IMR-90 (cell line): ENCODE data around the gene ADAM12. TPM values are rescaled to one million over a fixed set of nuclear protein-coding genes. Genes with fewer than 3 reads are reported as not detected.

ENCODE experiments used
- ATAC-seq: fragments of 200-7000 bp; cut with Tn5 transposase; 2 replicates; pipeline ENCODE4 v1.9.1; 2020; ENCODE audit warnings: low read depth, mild to moderate bottlenecking, moderate library complexity
- BruUV-seq: library from RNA; stranded (reverse); fragments of 400-500 nt; replicated peaks from 2 replicates; lab custom pipeline; 2021; lab: Mats Ljungman, UMichigan
- CTCF ChIA-PET: fragments of 300-600 bp; formaldehyde crosslinking; extraction: SDS; loops from one replicate; lab custom pipeline; 2021; ENCODE audit warnings: antibody characterized with exemption; lab: Yijun Ruan, JAX
- POLR2A ChIA-PET: fragments of 300-600 bp; sonication (Branson Sonifier 250); formaldehyde crosslinking; loops from one replicate; lab custom pipeline; 2022; ENCODE audit warnings: antibody characterized with exemption; ENCODE audit not compliant: unreplicated experiment; lab: Charles Lee
- DNase-seq: peaks from one replicate; pipeline ENCODE4 v3.0.0; 2013
- H2AFZ ChIP-seq: replicated peaks from 2 replicates; pipeline ENCODE3; 2013; ENCODE audit warnings: low read length, mild to moderate bottlenecking; ENCODE audit not compliant: poor library complexity
- H2AK5ac ChIP-seq: 2 replicates; pipeline ENCODE4 v1.6.1; 2013; ENCODE audit warnings: low read depth, low read length, inconsistent platforms
- H2AK9ac ChIP-seq: replicated peaks from 2 replicates; pipeline ENCODE3; 2013; ENCODE audit warnings: mild to moderate bottlenecking, low read depth, low read length, moderate library complexity; ENCODE audit not compliant: poor library complexity
- H2BK120ac ChIP-seq: 2 replicates; pipeline ENCODE4 v1.6.1; 2013; ENCODE audit warnings: low read depth, low read length, inconsistent platforms
- H2BK15ac ChIP-seq: 3 replicates; pipeline ENCODE4 v1.6.1; 2013; ENCODE audit warnings: low read depth, low read length, inconsistent platforms
- H2BK20ac ChIP-seq: 2 replicates; pipeline ENCODE4 v1.6.1; 2013; ENCODE audit warnings: low read depth, mild to moderate bottlenecking, inconsistent platforms, low read length, moderate library complexity
- H2BK5ac ChIP-seq: 2 replicates; pipeline ENCODE4 v1.6.1; 2013; ENCODE audit warnings: mild to moderate bottlenecking, low read depth, low read length, inconsistent platforms; ENCODE audit not compliant: poor library complexity, severe bottlenecking
- H3K14ac ChIP-seq: replicated peaks from 2 replicates; pipeline ENCODE4 v1.6.1; 2013; ENCODE audit warnings: low read depth, low read length, inconsistent platforms
- H3K18ac ChIP-seq: 2 replicates; pipeline ENCODE4 v1.6.1; 2013; ENCODE audit warnings: low read depth, low read length, control low read depth
- H3K23ac ChIP-seq: 2 replicates; pipeline ENCODE4 v1.6.1; 2013; ENCODE audit warnings: low read depth, low read length, inconsistent platforms
- H3K27ac ChIP-seq: 2 replicates; pipeline ENCODE4 v1.5.1; 2013; ENCODE audit warnings: mild to moderate bottlenecking, control low read depth, low read length; ENCODE audit not compliant: insufficient read depth
- H3K27me3 ChIP-seq: 2 replicates; pipeline ENCODE4 v1.6.1; 2013; ENCODE audit warnings: low read length; ENCODE audit not compliant: control insufficient read depth, insufficient read depth
- H3K36me3 ChIP-seq: 2 replicates; pipeline ENCODE4 v1.6.1; 2013; ENCODE audit warnings: low read length, mixed read lengths; ENCODE audit not compliant: control insufficient read depth, insufficient read depth
- H3K4ac ChIP-seq: 2 replicates; pipeline ENCODE4 v1.6.1; 2013; ENCODE audit warnings: low read depth, low read length, inconsistent platforms
- H3K4me1 ChIP-seq: 2 replicates; pipeline ENCODE4 v1.6.1; 2013; ENCODE audit warnings: low read length, mixed read lengths; ENCODE audit not compliant: control insufficient read depth, insufficient read depth
- H3K4me2 ChIP-seq: 2 replicates; pipeline ENCODE4 v1.6.1; 2013; ENCODE audit warnings: low read depth, mild to moderate bottlenecking, control low read depth, low read length, moderate library complexity
- H3K4me3 ChIP-seq: 2 replicates; pipeline ENCODE4 v1.5.1; 2013; ENCODE audit warnings: low read depth, mild to moderate bottlenecking, control low read depth, low read length, moderate library complexity; ENCODE audit not compliant: insufficient read depth
- H3K56ac ChIP-seq: 2 replicates; pipeline ENCODE4 v1.6.1; 2013; ENCODE audit warnings: low read length, inconsistent platforms; ENCODE audit not compliant: insufficient read depth; ENCODE audit errors: extremely low read depth
- H3K79me1 ChIP-seq, 2 experiments: 2 replicates each; pipeline ENCODE4 v1.6.1; 2013; ENCODE audit warnings: low read length in 2 of 2, inconsistent platforms in 1 of 2, low read depth in 1 of 2
- H3K9ac ChIP-seq: 2 replicates; pipeline ENCODE4 v1.6.1; 2013; ENCODE audit warnings: low read depth, low read length, control low read depth
- H3K9me1 ChIP-seq: 2 replicates; pipeline ENCODE4 v1.6.1; 2013; ENCODE audit warnings: low read length, inconsistent platforms; ENCODE audit not compliant: insufficient read depth
- H3K9me3 ChIP-seq: 2 replicates; pipeline ENCODE4 v1.6.1; 2013; ENCODE audit warnings: low read length; ENCODE audit not compliant: control insufficient read depth, insufficient read depth
- H4K20me1 ChIP-seq: 2 replicates; pipeline ENCODE4 v1.6.1; 2013; ENCODE audit warnings: low read length, inconsistent platforms; ENCODE audit not compliant: insufficient read depth
- H4K5ac ChIP-seq: 2 replicates; pipeline ENCODE4 v1.6.1; 2013; ENCODE audit warnings: mild to moderate bottlenecking, low read depth, low read length, control low read depth
- H4K8ac ChIP-seq, 2 experiments: 2 replicates each; pipeline ENCODE4 v1.6.1; 2013; ENCODE audit warnings: low read depth in 2 of 2, low read length in 2 of 2, control low read depth in 1 of 2, inconsistent platforms in 1 of 2
- H4K91ac ChIP-seq: 2 replicates; pipeline ENCODE4 v1.6.1; 2013; ENCODE audit warnings: low read depth, low read length, inconsistent platforms; ENCODE audit not compliant: insufficient read depth
- CEBPB ChIP-seq: IDR thresholded peaks from 2 replicates; pipeline ENCODE4 v1.6.1; 2012; ENCODE audit warnings: low read depth, low read length, improper control_type of control experiment
- MAFK ChIP-seq: IDR thresholded peaks from 2 replicates; pipeline ENCODE4 v1.6.1; 2012; ENCODE audit warnings: low read depth, low read length, improper control_type of control experiment
- MXI1 ChIP-seq: IDR thresholded peaks from 2 replicates; pipeline ENCODE4 v1.6.1; 2012; ENCODE audit warnings: low read depth, mild to moderate bottlenecking, low read length, moderate library complexity, borderline replicate concordance
- RAD21 ChIP-seq: IDR thresholded peaks from 2 replicates; pipeline ENCODE4 v1.6.1; 2012; ENCODE audit warnings: low read length, improper control_type of control experiment
- RCOR1 ChIP-seq: IDR thresholded peaks from 2 replicates; pipeline ENCODE4 v1.6.1; 2012; ENCODE audit warnings: mild to moderate bottlenecking, low read length, improper control_type of control experiment; ENCODE audit not compliant: insufficient replicate concordance
- WGBS, 2 experiments: methylation state at CpG; one replicate each; pipeline versions ENCODE4 v1.1.5 to v1.1.7; 2013; ENCODE audit warnings: missing lambda C conversion rate in 2 of 2; ENCODE audit not compliant: insufficient read length in 1 of 2; ENCODE audit errors: extremely low coverage in 2 of 2; 5-methylcytosine and 5-hydroxymethylcytosine counted together
- dilution Hi-C: fragments of 300-500 bp; cut with HindIII; formaldehyde crosslinking; loops from one replicate; pipeline ENCODE4 v1.14.3; 2018; ENCODE audit warnings: low sequenced_read_pairs; ENCODE audit not compliant: unreplicated experiment
- in situ Hi-C: fragments of 300-500 bp; cut with MboI; formaldehyde crosslinking; loops from 3 replicates; pipeline ENCODE4 v1.14.3; 2019; ENCODE audit warnings: low sequenced_read_pairs, inconsistent platforms, mixed read lengths
- intact Hi-C: fragments of 100-400 bp; cut with micrococcal nuclease; formaldehyde crosslinking; loops from 2 replicates; pipeline ENCODE4 v1.10.0; 2022
- polyA plus RNA-seq, 3 experiments: library from polyadenylated mRNA; depleted of rRNA; stranded (reverse); fragments of >200 nt; gene quantifications; 2 replicates each; pipeline ENCODE4 v1.2.3, GENCODE V29; 2012; ENCODE audit warnings: low replicate concordance in 1 of 3
- total RNA-seq: library from RNA; depleted of rRNA; stranded (reverse); fragments of >200 nt; gene quantifications from 2 replicates; pipeline ENCODE4 v1.2.3, GENCODE V29; 2012

Gene ADAM12
- total and polyA plus RNA-seq, 2 of the 4 experiments (the other 2 are of a cell fraction) = 9.6 to 10.2 TPM

DNA sequence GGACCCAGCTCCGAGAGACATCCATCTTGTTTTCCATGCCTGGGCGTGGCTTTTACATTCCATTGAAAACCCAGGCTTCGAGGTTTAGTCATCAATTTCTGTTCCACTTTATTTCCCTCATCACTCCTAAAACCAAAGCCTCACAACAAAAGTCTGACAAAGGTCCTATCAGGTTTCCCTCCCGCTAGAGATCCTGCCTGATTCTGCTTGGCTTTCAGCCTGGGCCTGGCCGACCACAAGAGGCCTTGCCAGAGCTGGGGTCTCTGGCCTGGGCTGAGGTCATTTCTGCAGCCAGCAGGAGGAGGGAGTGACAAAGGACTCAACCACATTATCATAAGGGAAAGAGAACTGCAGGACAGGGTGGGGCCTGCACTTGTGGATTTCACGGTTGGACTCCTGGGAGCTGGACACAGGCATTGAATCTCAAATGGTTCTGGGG is 324.9 kb downstream of the ADAM12 start:
- POLR2A ChIA-PET = no interaction called here
- Histone ChIP-seq H3K18ac (peak overlapping the region; percentile 43; the same call in 1 of the 2 replicates), H2BK20ac (peak overlapping the region; percentile 74), H4K5ac (peak overlapping the region; percentile 67; the same call in 1 of the 2 replicates), H3K27ac (no peak overlapping the region; the same call in 1 of the 2 replicates), H3K27me3 (peaks cover 2% of the 10 kb centered on the region; the same call in 1 of the 2 replicates), H2BK15ac (peak overlapping the region; percentile 60; the same call in 2 of the 3 replicates), H3K4me1 (peaks cover 29% of the 10 kb centered on the region), H2AK9ac (peak overlapping the region; percentile 86), H3K4me2 (0 out of 2 replicates have a peak overlapping the region, but pooled peaks have one; percentile 14), H3K9me3 (peaks cover 3% of the 10 kb centered on the region; the same call in 1 of the 2 replicates), H3K56ac (no peak overlapping the region), H3K36me3 (no peaks in the 10 kb centered on the region), H3K9ac (no peak overlapping the region), H4K8ac (peak overlapping the region; percentile 21 to 47; a peak in 2 of 4 replicates), H4K91ac (peak overlapping the region; percentile 88), H3K79me1 (no peaks in the 10 kb centered on the region), H2AK5ac (peak overlapping the region; percentile 87), H2AFZ (peak overlapping the region; percentile 73), H4K20me1 (no peaks in the 10 kb centered on the region), H3K14ac (peak overlapping the region; percentile 41; the same call in 1 of the 2 replicates), H3K4me3 (no peak overlapping the region), H2BK120ac (peak overlapping the region; percentile 81), H2BK5ac (peak overlapping the region; percentile 57), H3K9me1 (peaks cover 28% of the 10 kb centered on the region), H3K23ac (peak overlapping the region; percentile 12; the same call in 1 of the 2 replicates), H3K4ac (peak overlapping the region; percentile 69)
- dilution Hi-C loops = no loop called here
- TF ChIP-seq RCOR1 = no peak
- TF ChIP-seq RAD21 = no peak
- TF ChIP-seq MAFK = no peak
- TF ChIP-seq CEBPB = no peak
- no peak for TF ChIP-seq MXI1
- WGBS, 2 experiments = 32% methylated on average over 3 of the region's 6 CpGs; no CpG with 5 or more reads in 1 of the 2 experiments
- CTCF ChIA-PET = interaction anchor here (0.7 to 1.3 kb wide), 3 partner anchors 10 to 54 kb away, joined by 3 to 6 read pairs (median 3); no protein-coding TSS in a partner anchor
- BruUV-seq = no TSS peak
- ATAC-seq (peak; percentile 5; the same call in 1 of the 2 replicates), DNase-seq (peak; percentile 81)
- intact Hi-C loops = loop anchor here (10.0 kb wide), 1 partner anchor 321 kb away; the partner anchor contains the start of gene ADAM12
- in situ Hi-C loops = no loop called here
